Mammary epithelial cell (primary cell): Measurements from ENCODE around the gene ITIH1.

Experiments used
- EZH2 ChIP-seq: IDR thresholded peaks from 2 replicates; pipeline ENCODE4 v1.6.1; 2012; ENCODE audit warnings: low read length, inconsistent platforms, borderline replicate concordance
- TF ChIP-seq, protein P1 (sequence below), 2 donors: IDR thresholded peaks in 1 of 2; conservative IDR thresholded peaks in 1 of 2; 2 replicates each; pipeline ENCODE4 v1.5.1; 2011 to 2012; ENCODE audit warnings: inconsistent platforms in 2 of 2, low read length in 2 of 2, mild to moderate bottlenecking in 2 of 2, control low read depth in 1 of 2, low read depth in 1 of 2; ENCODE audit not compliant: insufficient read depth in 1 of 2; ENCODE audit errors: extremely low read depth in 1 of 2

DNA sequence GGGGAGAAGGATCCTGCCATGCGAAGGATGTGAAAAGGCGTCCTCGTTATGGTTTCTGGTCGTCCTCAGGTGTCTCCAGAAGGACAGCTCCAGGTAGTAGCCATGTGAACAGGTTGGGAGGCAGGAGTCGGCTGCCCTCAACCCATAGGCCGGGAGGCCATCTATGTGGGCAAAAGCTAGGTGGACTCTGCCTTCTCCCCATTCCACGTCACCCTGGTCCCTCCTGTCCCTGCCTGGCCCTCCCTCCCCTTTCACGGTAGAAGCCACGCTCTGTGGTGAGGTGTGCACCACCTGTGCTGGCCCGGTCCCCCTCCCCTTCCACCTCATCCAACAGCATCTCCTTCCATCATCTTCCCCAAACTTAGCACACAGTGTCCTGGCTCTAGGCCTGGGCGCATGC is 33.5 kb downstream of the ITIH1 start:
- no peak for TF ChIP-seq EZH2
- TF ChIP-seq, protein P1, sequence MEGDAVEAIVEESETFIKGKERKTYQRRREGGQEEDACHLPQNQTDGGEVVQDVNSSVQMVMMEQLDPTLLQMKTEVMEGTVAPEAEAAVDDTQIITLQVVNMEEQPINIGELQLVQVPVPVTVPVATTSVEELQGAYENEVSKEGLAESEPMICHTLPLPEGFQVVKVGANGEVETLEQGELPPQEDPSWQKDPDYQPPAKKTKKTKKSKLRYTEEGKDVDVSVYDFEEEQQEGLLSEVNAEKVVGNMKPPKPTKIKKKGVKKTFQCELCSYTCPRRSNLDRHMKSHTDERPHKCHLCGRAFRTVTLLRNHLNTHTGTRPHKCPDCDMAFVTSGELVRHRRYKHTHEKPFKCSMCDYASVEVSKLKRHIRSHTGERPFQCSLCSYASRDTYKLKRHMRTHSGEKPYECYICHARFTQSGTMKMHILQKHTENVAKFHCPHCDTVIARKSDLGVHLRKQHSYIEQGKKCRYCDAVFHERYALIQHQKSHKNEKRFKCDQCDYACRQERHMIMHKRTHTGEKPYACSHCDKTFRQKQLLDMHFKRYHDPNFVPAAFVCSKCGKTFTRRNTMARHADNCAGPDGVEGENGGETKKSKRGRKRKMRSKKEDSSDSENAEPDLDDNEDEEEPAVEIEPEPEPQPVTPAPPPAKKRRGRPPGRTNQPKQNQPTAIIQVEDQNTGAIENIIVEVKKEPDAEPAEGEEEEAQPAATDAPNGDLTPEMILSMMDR (conservative IDR thresholded peaks at IDR 0.05 in 1 of 2, IDR thresholded peaks at IDR 0.05 in 1 of 2; ENCODE audit: extremely low read depth in 1 of 2, insufficient read depth in 1 of 2, low read depth in 1 of 2, low read length in 2 of 2), result no peak
